GM12878 (cell line): ENCODE data around the gene INO80E. TPM values are rescaled to one million over a fixed set of nuclear protein-coding genes. Genes with fewer than 3 reads are reported as not detected.

Source experiments
- ATAC-seq: fragments of 200-7000 bp; cut with Tn5 transposase; 3 replicates; pipeline ENCODE4 v1.9.1; 2020; ENCODE audit warnings: mild to moderate bottlenecking, moderate library complexity
- BruUV-seq: library from RNA; stranded (reverse); fragments of 400-500 nt; replicated peaks from 2 replicates; lab custom pipeline; 2021; lab: Mats Ljungman, UMichigan
- CTCF ChIA-PET: fragments of 300-600 bp; sonication (Branson Sonifier 250); formaldehyde crosslinking; extraction: SDS; loops from one replicate; lab custom pipeline; 2021; ENCODE audit warnings: inconsistent platforms; lab: Yijun Ruan, JAX
- POLR2A ChIA-PET: fragments of 350-600 bp; formaldehyde crosslinking; extraction: SDS; loops from one replicate; lab custom pipeline; 2021; ENCODE audit warnings: inconsistent platforms; lab: Charles Lee
- RAD21 ChIA-PET: fragments of 300-600 bp; sonication (Branson Sonifier 250); formaldehyde crosslinking; loops from one replicate; lab custom pipeline; 2023; ENCODE audit warnings: antibody characterized with exemption; ENCODE audit not compliant: unreplicated experiment; lab: Charles Lee
- SMC1A ChIA-PET: fragments of 300-600 bp; sonication (Branson Sonifier 250); formaldehyde crosslinking; loops from one replicate; lab custom pipeline; 2023; ENCODE audit not compliant: unreplicated experiment, uncharacterized antibody; lab: Charles Lee
- DNase-seq: peaks from one replicate; pipeline ENCODE4 v3.0.0-alpha.2; 2011; ENCODE audit warnings: low read depth, low spot score
- FAIRE-seq: peaks from 3 replicates; lab custom pipeline; 2011; peaks lifted over from hg19 to GRCh38; lab: Jason Lieb, UNC
- H2AFZ ChIP-seq: 2 replicates; pipeline ENCODE4 v1.6.0; 2011; ENCODE audit warnings: low read depth, low read length, control low read depth; ENCODE audit not compliant: control insufficient read depth
- H3K27ac ChIP-seq: 2 replicates; pipeline ENCODE4 v1.5.1; 2011; ENCODE audit warnings: control low read depth; ENCODE audit not compliant: control insufficient read depth, insufficient read depth
- H3K27me3 ChIP-seq, 2 experiments: replicated peaks in 1 of 2; 2 replicates each; pipeline versions ENCODE4 v1.6.0 to v1.6.1; 2011; ENCODE audit warnings: low read length in 1 of 2; ENCODE audit not compliant: control insufficient read depth in 2 of 2, insufficient read depth in 2 of 2
- H3K36me3 ChIP-seq, 2 experiments: 2 replicates each; pipeline ENCODE4 v1.5.1; 2011; ENCODE audit warnings: low read length in 1 of 2; ENCODE audit not compliant: control insufficient read depth in 2 of 2, insufficient read depth in 2 of 2
- H3K4me1 ChIP-seq: 2 replicates; pipeline ENCODE4 v1.6.1; 2011; ENCODE audit warnings: mild to moderate bottlenecking, low read length, moderate library complexity, mixed read lengths; ENCODE audit not compliant: control insufficient read depth, insufficient read depth
- H3K4me2 ChIP-seq: 2 replicates; pipeline ENCODE4 v1.6.0; 2011; ENCODE audit warnings: control low read depth; ENCODE audit not compliant: control insufficient read depth, insufficient read depth
- H3K4me3 ChIP-seq: fragments of 200-600 bp; sonication (generic); 2 replicates; pipeline ENCODE4 v1.5.1; 2016
- H3K79me2 ChIP-seq: 2 replicates; pipeline ENCODE4 v1.6.0; 2011; ENCODE audit warnings: low read length; ENCODE audit not compliant: control insufficient read depth, insufficient read depth
- H3K9ac ChIP-seq: 2 replicates; pipeline ENCODE4 v1.8.0; 2011; ENCODE audit warnings: low read length, control low read depth, mixed read lengths; ENCODE audit not compliant: control insufficient read depth, insufficient read depth
- H3K9me3 ChIP-seq: replicated peaks from 3 replicates; pipeline ENCODE4 v1.5.1; 2011; ENCODE audit warnings: mild to moderate bottlenecking, low read length; ENCODE audit not compliant: control insufficient read depth, insufficient read depth
- H4K20me1 ChIP-seq: 2 replicates; pipeline ENCODE4 v1.6.0; 2011; ENCODE audit not compliant: control insufficient read depth, insufficient read depth
- BCL3 ChIP-seq: IDR thresholded peaks from 2 replicates; pipeline ENCODE4 v1.6.1; 2011; ENCODE audit warnings: borderline replicate concordance, low read depth, mild to moderate bottlenecking, moderate library complexity, low read length; ENCODE audit not compliant: insufficient read depth, poor library complexity, severe bottlenecking
- NFXL1 ChIP-seq: fragments of 450-650 bp; IDR thresholded peaks from 2 replicates; pipeline ENCODE4 v1.6.1; 2017; ENCODE audit warnings: antibody characterized with exemption, mild to moderate bottlenecking, borderline replicate concordance
- SIX5 ChIP-seq: IDR thresholded peaks from 2 replicates; pipeline ENCODE4 v1.6.1; 2011; ENCODE audit warnings: mild to moderate bottlenecking, low read depth, low read length, moderate library complexity; ENCODE audit not compliant: severe bottlenecking
- WGBS: methylation state at CpG from one replicate; pipeline ENCODE4 v1.1.6; 2016; ENCODE audit warnings: low lambda C conversion rate; ENCODE audit not compliant: insufficient replicate concordance, insufficient coverage; ENCODE audit errors: missing lambda C conversion rate; 5-methylcytosine and 5-hydroxymethylcytosine counted together
- in situ Hi-C: fragments of 300-500 bp; cut with MboI; formaldehyde crosslinking; loops from 9 replicates; pipeline ENCODE4 v1.14.3; 2018; ENCODE audit warnings: mixed read lengths
- intact Hi-C: fragments of 100-400 bp; cut with micrococcal nuclease; formaldehyde crosslinking; loops from one replicate; pipeline ENCODE4 v1.14.2; 2022; ENCODE audit not compliant: unreplicated experiment
- polyA plus RNA-seq, 11 experiments: library from polyadenylated mRNA; depleted of rRNA in 4 of 11; unstranded in 6 of 11; stranded (reverse) in 5 of 11; fragments of >200 nt; fragmentation: Nextera tagmentation in 4 of 11; fragmentation: Illumina TruSeq in 1 of 11; extraction: Ambion mirVana in 4 of 11; extraction: Trizol in 1 of 11; gene quantifications; 1 replicate in 1 of 11; 2 replicates in 10 of 11; pipeline versions ENCODE4 v1.2.1 to v1.2.3, GENCODE V29; 2011 to 2016; ENCODE audit warnings: inconsistent platforms in 2 of 11, missing spikeins in 2 of 11, low read depth in 1 of 11
- total RNA-seq, 4 experiments: library from RNA; depleted of rRNA in 3 of 4; stranded (reverse); fragments of >200 nt in 3 of 4; fragmentation: Illumina TruSeq in 1 of 4; extraction: Trizol in 1 of 4; gene quantifications; 2 replicates each; pipeline versions ENCODE4 v1.2.1 to v1.2.3, GENCODE V29; 2013 to 2021
- TF ChIP-seq, protein P1 (sequence below): IDR thresholded peaks from 2 replicates; pipeline ENCODE4 v1.6.1; 2012; ENCODE audit warnings: low read depth, low read length, improper control_type of control experiment

INO80E gene
- total and polyA plus RNA-seq, 10 of the 15 experiments (the other 5 are each of a cell fraction or from before 2014, with no cell fraction given): 0.39 to 74.0 (median 33.0) TPM

DNA sequence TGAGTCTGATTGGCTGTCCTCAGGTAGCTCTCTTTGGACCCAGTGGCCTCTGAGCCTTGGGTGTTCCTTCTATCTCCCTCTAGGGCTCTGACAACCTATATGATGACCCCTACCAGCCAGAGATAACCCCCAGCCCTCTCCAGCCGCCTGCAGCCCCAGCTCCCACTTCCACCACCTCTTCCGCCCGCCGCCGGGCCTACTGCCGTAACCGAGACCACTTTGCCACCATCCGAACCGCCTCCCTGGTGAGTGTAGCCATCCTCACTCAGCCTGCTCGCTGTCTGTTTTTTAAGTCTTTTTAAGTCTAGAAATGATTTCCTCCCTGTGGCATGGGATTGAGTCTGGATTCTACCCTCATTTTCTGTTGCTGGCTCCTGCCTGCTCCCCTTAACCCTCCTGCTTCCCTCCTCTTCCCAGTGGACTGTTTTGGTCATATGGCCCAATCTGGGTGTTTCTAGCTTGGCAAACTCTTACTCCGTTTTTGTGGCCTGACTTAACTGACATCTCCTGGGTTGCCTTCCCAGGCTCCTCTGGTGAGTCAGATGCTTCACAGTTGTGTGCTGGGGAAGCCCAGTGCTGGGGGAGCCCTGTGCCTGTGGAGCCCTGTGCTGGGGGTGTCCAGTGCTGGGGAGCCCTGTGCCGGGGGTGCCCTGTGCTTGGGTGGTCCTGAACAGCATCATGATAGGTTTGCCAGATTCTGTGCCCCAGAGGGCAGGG lies 12.5 kb upstream of the INO80E start:
- Histone ChIP-seq H3K9ac (no peak overlapping the region), H3K27me3 (no peaks in the 10 kb centered on the region), H2AFZ (no peak overlapping the region), H3K9me3 (no peaks in the 10 kb centered on the region), H3K4me3 (no peak overlapping the region), H3K27ac (no peak overlapping the region), H4K20me1 (no peaks in the 10 kb centered on the region), H3K36me3 (peaks cover 30 to 42% of the 10 kb centered on the region in 2 experiments), H3K4me1 (no peaks in the 10 kb centered on the region), H3K4me2 (no peak overlapping the region), H3K79me2 (no peaks in the 10 kb centered on the region)
- FAIRE-seq (no peak), DNase-seq (no peak), ATAC-seq (no peak)
- BruUV-seq: no TSS peak
- ChIA-PET POLR2A (no interaction called here), RAD21 (no interaction called here), CTCF (no interaction called here), SMC1A (no interaction called here)
- in situ Hi-C loops (no loop called here), intact Hi-C loops (no loop called here)
- WGBS: 89% methylated on average over 12 of the region's 12 CpGs
- TF ChIP-seq, protein P1, sequence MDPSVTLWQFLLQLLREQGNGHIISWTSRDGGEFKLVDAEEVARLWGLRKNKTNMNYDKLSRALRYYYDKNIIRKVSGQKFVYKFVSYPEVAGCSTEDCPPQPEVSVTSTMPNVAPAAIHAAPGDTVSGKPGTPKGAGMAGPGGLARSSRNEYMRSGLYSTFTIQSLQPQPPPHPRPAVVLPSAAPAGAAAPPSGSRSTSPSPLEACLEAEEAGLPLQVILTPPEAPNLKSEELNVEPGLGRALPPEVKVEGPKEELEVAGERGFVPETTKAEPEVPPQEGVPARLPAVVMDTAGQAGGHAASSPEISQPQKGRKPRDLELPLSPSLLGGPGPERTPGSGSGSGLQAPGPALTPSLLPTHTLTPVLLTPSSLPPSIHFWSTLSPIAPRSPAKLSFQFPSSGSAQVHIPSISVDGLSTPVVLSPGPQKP: no peak
- TF ChIP-seq NFXL1: no peak
- no peak for TF ChIP-seq BCL3
- TF ChIP-seq SIX5: no peak
